ENCODE results near the gene CCL3. TPM values are rescaled to one million over a fixed set of nuclear protein-coding genes. Genes with fewer than 3 reads are reported as not detected.
"Not testable (repeated sequence)": the region's sequence is repeated elsewhere in the genome, so short reads cannot be mapped to it uniquely, and the experiment has no call there.

Gene CCL3
- polyA plus RNA-seq, 1 of the 3 experiments (the other 2 are of a cell fraction) = not detected

DNA sequence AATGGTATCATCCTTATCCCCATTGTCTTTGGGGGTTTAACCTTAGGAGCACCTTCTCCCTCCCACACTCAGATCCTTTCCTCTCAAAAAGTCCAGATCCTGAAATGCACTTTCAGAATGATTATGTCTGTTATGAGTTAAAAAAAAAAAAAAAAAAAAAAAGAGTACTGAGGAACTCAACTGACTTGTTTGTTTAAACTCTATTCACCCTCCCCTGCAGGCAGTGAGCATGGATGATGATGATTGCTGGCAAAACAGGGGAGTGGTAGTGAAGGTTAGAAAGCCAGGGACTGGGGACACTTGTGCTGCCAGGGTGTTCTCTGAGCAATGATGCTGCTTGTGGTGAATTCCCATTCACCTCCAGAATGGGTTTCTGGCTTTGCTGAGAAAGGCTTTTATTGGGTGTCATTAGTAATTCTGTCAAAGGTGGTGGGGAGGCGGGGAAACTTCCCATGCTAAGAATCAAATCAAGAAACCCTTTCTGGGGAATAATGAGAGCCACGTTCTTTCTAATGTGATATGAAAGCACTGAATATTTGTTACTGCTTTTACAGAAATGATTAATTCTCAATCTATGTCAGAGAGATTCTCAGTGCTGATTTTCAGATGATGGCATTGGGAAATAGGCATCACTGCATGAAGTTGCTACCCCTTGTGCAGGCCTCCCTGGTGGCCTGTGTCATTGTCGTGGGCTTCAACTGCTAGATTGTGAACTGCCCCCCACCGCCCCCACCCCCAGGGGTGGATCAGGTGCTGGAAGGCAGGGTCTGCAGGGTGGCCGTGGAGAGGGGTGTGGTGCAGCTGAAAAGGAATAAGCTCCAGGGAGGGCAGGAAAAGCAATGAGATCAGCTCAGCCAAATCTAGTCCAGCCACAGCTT, 27.8 kb upstream of the CCL3 start:
- CTCF ChIA-PET = interaction anchor here (0.8 to 1.4 kb wide), 2 partner anchors 31 to 45 kb away, joined by 4 read pairs; no protein-coding TSS in a partner anchor
- TF ChIP-seq GABPA (IDR thresholded peaks at IDR 0.05; ENCODE audit: low read depth) (no peak), RCOR1 (IDR thresholded peaks at IDR 0.05; ENCODE audit: low read length) (no peak), EP300 (IDR thresholded peaks at IDR 0.05; ENCODE audit: borderline replicate concordance in 1 of 2, low read depth in 1 of 2, low read length in 1 of 2) (no peak), NFIC (IDR thresholded peaks at IDR 0.05; ENCODE audit: borderline replicate concordance) (no peak), POLR2AphosphoS5 (IDR thresholded peaks at IDR 0.05; ENCODE audit: low read depth, low read length) (no peak), GATA2 (CRISPR knock-in tag; IDR thresholded peaks at IDR 0.05) (no peak), ELF1 (IDR thresholded peaks at IDR 0.05) (no peak), NRF1 (IDR thresholded peaks at IDR 0.05; ENCODE audit: low read depth, low read length) (no peak), TAF1 (IDR thresholded peaks at IDR 0.05; ENCODE audit: borderline replicate concordance, low read depth, low read length) (no peak), IRF3 (IDR thresholded peaks at IDR 0.05; ENCODE audit: low read depth, low read length) (no peak), FOXM1 (IDR thresholded peaks at IDR 0.05; ENCODE audit: low read depth) (no peak), FOSL2 (IDR thresholded peaks at IDR 0.05; ENCODE audit: borderline replicate concordance, low read depth) (no peak), EZH2phosphoT487 (IDR thresholded peaks at IDR 0.05; ENCODE audit: borderline replicate concordance, low read depth) (no peak), SIN3A (IDR thresholded peaks at IDR 0.05; ENCODE audit: borderline replicate concordance, low read depth, low read length) (no peak), USF1 (IDR thresholded peaks at IDR 0.05; ENCODE audit: borderline replicate concordance, low read depth) (no peak), TCF12 (IDR thresholded peaks at IDR 0.05) (no peak)
- TF ChIP-seq, protein P1, sequence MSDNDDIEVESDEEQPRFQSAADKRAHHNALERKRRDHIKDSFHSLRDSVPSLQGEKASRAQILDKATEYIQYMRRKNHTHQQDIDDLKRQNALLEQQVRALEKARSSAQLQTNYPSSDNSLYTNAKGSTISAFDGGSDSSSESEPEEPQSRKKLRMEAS (IDR thresholded peaks at IDR 0.05; ENCODE audit: low read depth) = no peak
- TF ChIP-seq, protein P2, sequence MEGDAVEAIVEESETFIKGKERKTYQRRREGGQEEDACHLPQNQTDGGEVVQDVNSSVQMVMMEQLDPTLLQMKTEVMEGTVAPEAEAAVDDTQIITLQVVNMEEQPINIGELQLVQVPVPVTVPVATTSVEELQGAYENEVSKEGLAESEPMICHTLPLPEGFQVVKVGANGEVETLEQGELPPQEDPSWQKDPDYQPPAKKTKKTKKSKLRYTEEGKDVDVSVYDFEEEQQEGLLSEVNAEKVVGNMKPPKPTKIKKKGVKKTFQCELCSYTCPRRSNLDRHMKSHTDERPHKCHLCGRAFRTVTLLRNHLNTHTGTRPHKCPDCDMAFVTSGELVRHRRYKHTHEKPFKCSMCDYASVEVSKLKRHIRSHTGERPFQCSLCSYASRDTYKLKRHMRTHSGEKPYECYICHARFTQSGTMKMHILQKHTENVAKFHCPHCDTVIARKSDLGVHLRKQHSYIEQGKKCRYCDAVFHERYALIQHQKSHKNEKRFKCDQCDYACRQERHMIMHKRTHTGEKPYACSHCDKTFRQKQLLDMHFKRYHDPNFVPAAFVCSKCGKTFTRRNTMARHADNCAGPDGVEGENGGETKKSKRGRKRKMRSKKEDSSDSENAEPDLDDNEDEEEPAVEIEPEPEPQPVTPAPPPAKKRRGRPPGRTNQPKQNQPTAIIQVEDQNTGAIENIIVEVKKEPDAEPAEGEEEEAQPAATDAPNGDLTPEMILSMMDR (IDR thresholded peaks at IDR 0.05) = no peak
- TF ChIP-seq, protein P3, sequence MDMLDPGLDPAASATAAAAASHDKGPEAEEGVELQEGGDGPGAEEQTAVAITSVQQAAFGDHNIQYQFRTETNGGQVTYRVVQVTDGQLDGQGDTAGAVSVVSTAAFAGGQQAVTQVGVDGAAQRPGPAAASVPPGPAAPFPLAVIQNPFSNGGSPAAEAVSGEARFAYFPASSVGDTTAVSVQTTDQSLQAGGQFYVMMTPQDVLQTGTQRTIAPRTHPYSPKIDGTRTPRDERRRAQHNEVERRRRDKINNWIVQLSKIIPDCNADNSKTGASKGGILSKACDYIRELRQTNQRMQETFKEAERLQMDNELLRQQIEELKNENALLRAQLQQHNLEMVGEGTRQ (IDR thresholded peaks at IDR 0.05; ENCODE audit: borderline replicate concordance, low read depth, low read length) = no peak
- H3K27me3 ChIP-seq (ENCODE audit: insufficient read depth) = 0 out of 2 replicates have a peak, but pooled peaks cover 4% of the 10 kb centered on the region
- no peaks in the 10 kb centered on the region for H3K36me3 ChIP-seq (replicated peaks in 1 of 2; ENCODE audit: control insufficient read depth in 1 of 2, insufficient read depth in 2 of 2, low read length in 1 of 2)
- no peaks in the 10 kb centered on the region for H3K9me3 ChIP-seq
- no peak overlapping the region for H3K4me3 ChIP-seq (ENCODE audit: low read depth in 2 of 2, low read length in 1 of 2)
- no peaks in the 10 kb centered on the region for H4K20me1 ChIP-seq (ENCODE audit: insufficient read depth)
- no peak overlapping the region for H3K9ac ChIP-seq
- H3K9me2 ChIP-seq = no peaks in the 10 kb centered on the region
- no peak for DNase-seq
- 3% methylated on average over 3 of the region's 5 CpGs for WGBS (ENCODE audit: low lambda C conversion rate)
- no peaks in the 10 kb centered on the region for H3F3A ChIP-seq (replicated peaks; ENCODE audit: insufficient read depth)
- no peaks in the 10 kb centered on the region for H3K79me2 ChIP-seq (ENCODE audit: insufficient read depth)
- H2AFZ ChIP-seq (ENCODE audit: low read depth) = no peak overlapping the region
- H3K4me1 ChIP-seq (ENCODE audit: control insufficient read depth in 1 of 2, insufficient read depth in 2 of 2, low read depth in 1 of 2, low read length in 1 of 2) = no peaks in the 10 kb centered on the region
- H3K4me2 ChIP-seq = no peak overlapping the region
- POLR2A ChIA-PET = no interaction called here
- H3K27ac ChIP-seq (ENCODE audit: low read depth in 2 of 2, low read length in 1 of 2) = no peak overlapping the region

DNA sequence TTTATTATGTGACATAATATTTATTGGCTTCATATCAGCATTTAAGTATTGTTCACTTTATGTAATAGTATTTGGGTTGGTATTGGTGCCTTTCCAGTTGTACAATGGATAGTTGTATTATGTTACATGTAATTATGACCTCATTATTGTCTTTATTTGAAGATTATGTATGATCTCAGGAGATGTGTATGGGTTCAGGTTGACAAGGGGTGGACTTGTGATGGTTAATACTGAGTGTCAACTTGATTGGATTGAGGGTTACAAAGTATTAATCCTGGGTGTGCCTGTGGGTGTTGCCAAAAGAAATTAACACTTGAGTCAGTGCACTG, 25.7 kb upstream of the CCL3 start:
- H3F3A ChIP-seq (replicated peaks; ENCODE audit: insufficient read depth); H3K27ac ChIP-seq (ENCODE audit: low read depth in 2 of 2, low read length in 1 of 2); H3K9me2 ChIP-seq; H4K20me1 ChIP-seq (ENCODE audit: insufficient read depth); H3K79me2 ChIP-seq (ENCODE audit: insufficient read depth); H3K9me3 ChIP-seq; H3K4me3 ChIP-seq (ENCODE audit: low read depth in 2 of 2, low read length in 1 of 2); H3K9ac ChIP-seq; DNase-seq; H3K36me3 ChIP-seq (replicated peaks in 1 of 2; ENCODE audit: control insufficient read depth in 1 of 2, insufficient read depth in 2 of 2, low read length in 1 of 2); CTCF ChIA-PET; H3K4me2 ChIP-seq; H2AFZ ChIP-seq (ENCODE audit: low read depth); H3K4me1 ChIP-seq (ENCODE audit: control insufficient read depth in 1 of 2, insufficient read depth in 2 of 2, low read depth in 1 of 2, low read length in 1 of 2); POLR2A ChIA-PET; H3K27me3 ChIP-seq (ENCODE audit: insufficient read depth): not testable (repeated sequence)

Measured in SK-N-SH (cell line).